ENCODE data around the gene KRTAP5-11.
"Not testable (repeated sequence)": the region's sequence is repeated elsewhere in the genome, so short reads cannot be mapped to it uniquely, and the experiment has no call there.

The KRTAP5-11 gene
- 0 reads per million in 4 donors for total RNA-seq

GRCh38 chr11:71582309-71582895 is at the start of gene KRTAP5-11:
KRTAP5-11 (minus strand) TSS chr11:71582875; CDS start chr11:71582837, 38 bp downstream.
- no peak for DNase-seq

GRCh38 chr11:71631551-71631950 is 48.9 kb upstream of the KRTAP5-11 start:
- DNase-seq, result not testable (repeated sequence)

GRCh38 chr11:71630071-71630470 is 47.4 kb upstream of the KRTAP5-11 start:
- peak in 1 of 5 donors; percentile 4 for DNase-seq

DNA sequence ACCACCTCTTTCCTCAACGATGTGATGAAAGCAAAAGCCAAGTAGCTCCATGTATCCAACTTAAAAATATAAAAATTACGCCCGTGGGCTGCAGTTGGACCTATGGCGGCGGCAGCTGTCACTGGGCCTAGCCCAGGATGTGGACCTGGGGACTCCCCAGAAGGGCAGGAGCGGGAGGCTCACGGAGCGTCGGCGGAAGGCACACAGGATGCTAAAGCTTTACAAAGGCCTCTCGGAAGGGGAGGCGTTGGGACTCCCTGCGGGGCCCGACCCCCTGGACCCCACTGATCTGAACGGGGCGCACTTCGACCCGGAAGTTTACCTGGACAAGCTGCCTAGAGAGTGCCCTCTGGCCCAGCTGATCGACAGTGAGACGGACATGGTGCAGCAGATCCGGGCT is 46.3 kb upstream of the KRTAP5-11 start:
- DNase-seq, result not testable (repeated sequence)

DNA sequence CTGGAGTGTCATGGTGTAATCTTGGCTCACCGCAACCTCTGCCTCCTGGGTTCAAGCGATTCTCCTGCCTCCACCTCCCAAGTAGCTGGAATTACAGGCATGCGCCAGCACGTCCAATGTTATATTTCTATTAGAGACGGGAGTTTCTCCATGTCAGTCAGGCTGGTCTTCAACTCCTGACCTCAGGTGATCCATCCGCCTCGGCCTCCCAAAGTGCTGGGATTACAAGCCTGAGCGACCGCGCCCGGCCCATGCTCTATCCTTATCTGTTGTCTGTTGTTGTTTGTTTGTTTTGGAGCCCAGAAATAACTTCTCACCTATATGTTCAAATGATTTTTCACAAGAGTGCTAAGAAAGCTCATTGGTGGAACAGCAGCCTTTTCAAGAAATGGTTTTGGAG is 40.6 kb upstream of the KRTAP5-11 start:
- DNase-seq, result not testable (repeated sequence)

DNA sequence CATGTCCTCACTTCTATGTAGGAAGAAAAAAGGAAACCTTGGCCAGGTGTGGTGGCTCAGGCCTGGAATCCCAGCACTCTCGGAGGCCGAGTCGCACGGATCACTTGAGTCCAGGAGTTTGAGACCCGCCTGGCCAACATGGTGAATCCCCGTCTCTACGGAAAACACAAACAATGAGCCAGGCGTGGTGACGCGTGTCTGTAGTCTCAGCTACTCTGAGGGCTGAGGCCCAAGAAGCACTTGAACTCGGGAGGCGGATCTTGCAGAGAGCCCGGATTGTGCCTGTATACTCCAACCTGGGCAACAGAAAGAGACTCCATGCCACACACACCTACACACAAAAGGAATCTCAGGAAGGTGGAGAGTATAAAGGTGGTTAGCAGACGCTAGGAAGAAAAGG is 39.9 kb upstream of the KRTAP5-11 start:
- DNase-seq, result not testable (repeated sequence)

GRCh38 chr11:71615003-71615402 is 32.3 kb upstream of the KRTAP5-11 start:
- not testable (repeated sequence) for DNase-seq

- DNase-seq, result not testable (repeated sequence)
Measured at GRCh38 chr11:71614366-71614917, 31.8 kb upstream of the KRTAP5-11 start.

DNA sequence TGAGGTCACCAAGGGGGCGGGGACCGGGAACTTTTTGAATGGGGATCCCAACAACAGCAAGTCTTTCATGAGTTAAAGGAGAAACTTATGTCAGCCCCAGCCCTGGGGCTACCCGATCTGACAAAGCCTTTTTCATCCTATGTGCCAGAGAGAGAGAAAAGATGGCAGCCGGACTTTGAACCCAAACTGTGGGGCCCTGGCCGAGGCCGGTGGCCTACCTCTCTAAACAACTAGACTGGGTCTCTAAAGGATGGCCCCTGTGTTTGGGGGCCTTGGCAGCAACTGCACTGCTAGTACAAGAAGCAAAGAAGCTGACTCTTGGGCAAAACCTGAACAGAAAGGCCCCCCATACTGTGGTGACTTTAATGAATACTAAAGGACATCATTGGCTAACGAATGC is 31.3 kb upstream of the KRTAP5-11 start:
- not testable (repeated sequence) for DNase-seq

DNA sequence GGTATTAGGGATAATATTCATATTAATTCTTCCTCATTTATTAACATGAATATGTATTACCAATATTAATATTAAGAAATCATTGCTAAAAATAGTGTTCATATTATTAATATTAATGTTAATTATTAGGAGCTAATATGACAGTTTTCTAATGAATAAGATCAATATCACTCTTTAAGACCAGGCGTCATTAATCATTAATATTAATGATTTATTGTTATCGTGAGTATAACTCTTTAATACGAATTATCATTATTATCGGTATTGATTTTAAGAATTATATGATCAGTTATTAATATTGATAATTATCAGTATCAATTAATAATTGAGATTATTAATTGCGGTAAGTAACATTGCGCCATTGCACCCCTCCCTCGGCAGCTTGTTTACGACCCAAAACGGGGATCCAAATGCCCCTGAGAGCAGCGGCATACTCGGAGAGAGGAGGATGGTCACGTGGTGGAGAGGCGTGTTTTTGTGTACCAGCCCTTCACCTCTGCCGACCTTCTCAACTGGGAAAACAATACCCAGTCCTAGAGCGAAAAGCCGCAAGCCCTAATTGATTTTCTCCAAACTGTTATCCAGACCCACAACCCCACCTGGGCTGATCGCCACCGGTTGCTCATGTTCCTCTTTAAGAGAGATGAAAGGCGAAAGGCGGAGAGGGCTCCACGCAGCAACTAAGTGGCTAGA is 28.7 kb upstream of the KRTAP5-11 start:
- DNase-seq, result not testable (repeated sequence)

DNA sequence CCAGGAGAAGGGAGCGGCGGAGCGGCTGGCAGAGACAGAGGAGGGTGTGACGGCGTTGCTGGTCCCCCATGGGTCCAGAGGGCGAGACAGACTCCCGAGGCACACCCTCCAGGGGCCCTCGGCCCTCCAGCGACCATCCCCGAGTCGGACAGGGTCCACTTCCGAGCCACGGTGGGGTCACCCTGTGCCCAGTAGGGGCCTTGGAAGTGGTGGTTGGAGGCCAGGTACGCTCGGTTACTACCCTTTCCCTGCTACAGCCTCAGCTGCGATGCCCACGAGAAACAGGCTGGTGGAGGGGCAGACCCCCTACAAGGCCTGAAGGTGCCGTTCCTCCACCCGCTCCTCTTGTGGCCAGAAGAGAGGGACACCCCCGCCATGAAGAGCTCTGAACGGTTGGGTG is 25.6 kb upstream of the KRTAP5-11 start:
- DNase-seq, result not testable (repeated sequence)

DNA sequence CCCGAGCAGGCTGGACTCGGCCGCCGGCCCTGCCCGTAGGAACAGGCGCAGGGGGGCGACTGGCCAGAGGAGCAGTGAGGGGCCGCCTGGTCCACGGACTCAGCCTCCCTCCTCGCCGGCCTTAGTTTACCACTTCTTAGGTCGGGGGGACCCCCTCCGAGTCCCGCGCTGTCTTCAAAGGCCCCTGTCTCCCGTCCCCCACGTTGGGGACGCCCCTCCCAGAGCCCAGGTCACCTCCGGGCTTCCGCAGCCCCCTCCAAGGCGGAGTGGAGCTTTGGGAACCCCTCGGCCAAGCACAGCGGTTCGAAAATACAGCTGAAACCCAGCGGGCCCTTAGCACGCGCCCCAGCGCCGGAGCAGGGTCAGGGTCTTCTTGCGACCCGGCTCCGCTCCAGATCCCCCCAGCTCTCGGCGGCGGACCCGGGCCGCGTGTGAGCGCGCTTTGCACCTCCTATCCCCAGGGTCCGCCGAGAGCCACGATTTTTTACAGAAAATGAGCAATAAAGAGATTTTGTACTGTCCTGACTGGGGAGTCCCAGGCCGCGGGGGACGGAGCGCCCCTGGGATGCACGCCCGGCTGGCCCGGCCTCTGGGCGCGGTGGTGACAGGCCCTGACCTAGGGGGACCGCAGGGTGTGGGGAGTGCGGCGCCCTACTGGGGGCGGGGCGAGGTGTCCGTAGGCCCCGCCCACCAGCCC is 25.0 kb upstream of the KRTAP5-11 start:
- DNase-seq, result not testable (repeated sequence)

DNA sequence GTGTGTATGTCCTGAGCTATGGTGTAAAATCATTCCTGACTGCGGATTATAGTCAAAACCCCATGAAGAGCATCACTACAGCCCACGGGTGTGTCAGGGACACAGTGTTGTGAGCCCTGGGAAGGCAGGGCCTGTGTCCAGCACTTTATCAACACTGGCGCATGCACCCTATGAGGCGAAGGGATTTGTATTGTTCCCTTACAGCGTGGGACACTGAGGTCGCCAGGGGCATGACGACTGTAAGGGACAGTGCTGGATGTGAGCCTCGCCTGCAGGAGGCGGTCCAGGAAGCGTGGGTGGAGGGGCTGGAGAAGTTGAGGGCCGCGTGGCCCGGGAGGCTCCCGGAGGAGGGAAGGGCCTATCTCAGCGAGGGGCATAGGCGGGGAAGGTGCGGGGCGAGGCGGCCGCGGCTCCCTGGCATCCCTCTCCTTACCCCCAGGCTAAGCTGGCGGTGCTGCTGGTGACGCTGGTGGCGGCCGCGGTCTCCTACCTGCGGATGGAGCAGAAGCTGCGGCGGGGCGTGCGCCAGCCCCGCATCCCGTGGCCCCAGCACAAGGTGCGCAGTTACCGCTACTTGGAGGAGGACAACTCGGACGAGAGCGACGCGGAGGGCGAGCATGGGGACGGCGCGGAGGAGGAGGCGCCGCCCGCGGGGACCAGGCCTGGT is 24.3 kb upstream of the KRTAP5-11 start:
- not testable (repeated sequence) for DNase-seq

DNA sequence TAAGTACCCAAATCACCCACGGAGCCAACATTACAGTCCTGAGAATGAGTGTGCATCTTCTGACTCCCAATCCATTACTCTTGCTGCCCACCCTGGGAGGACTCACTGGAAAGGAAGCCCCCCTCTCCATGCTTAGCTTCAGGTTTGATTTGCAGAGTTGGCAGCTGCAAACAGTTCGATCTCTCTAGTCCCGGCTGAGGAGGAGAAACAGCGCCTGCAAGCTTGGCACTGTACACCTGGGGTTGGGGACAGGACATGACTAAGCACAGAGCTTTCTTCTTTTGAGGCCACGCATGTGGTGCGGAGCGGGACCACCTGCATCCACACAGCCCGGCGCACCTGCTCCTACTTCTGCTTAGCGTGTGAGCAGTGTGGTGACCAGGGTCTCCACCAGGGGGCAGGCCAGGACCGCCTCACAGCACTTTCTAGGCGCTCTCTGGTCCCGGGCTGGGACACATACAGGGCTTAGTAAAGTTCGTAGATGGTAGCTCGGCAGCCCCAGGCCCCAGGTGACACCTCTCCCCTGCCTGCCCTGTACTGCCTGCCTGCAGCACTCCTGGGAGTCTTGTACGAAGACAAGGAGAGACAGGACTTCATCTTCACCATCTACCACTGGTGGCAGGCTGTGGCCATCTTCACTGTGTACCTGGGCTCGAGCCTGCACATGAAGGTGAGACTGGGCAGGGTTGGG is 22.3 kb upstream of the KRTAP5-11 start:
- DNase-seq, result not testable (repeated sequence)

GRCh38 chr11:71603221-71603620 is 20.5 kb upstream of the KRTAP5-11 start:
- not testable (repeated sequence) for DNase-seq

DNA sequence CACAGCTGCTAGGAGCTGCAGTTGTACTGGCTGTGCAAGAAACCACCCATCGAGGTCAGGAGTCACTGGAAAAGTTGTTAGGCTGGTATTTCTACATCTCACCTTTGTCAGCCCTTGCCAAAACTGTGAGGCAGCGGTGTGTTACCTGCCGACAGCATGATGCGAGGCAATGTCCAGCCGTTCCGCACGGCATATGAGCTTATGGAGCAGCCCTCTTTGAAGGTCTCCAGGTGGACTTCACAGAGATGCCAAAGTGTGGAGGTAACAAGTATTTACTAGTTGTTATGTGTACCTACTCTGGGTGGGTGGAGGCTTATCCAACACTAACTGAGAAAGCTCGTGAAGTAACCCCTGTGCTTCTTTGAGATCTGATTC is 6.9 kb upstream of the KRTAP5-11 start:
- DNase-seq, result not testable (repeated sequence)

- DNase-seq, result peak in 1 of 5 donors; percentile 16
Measured at GRCh38 chr11:71588822-71589545, 6.3 kb upstream of the KRTAP5-11 start.

DNA sequence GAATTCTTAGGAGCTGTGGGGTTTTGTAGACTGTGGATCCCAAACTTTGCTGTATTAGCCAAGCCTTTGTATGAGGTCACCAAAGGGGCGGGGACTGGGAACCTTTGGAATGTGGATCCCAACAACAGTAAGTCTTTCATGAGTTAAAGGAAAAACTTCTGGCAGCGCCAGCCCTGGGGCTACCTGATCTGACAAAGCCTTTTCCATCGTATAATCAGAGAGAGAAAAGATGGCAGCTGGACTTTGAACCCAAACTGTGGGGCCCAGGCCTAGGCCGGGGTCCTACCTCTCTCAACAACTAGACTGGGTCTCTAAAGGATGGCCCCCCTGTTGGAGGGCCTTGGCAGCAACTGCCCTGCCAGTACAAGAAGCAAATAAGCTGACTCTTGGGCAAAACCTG is 5.6 kb upstream of the KRTAP5-11 start:
- DNase-seq, result not testable (repeated sequence)

- not testable (repeated sequence) for DNase-seq
Measured at GRCh38 chr11:71585673-71586072, 3.0 kb upstream of the KRTAP5-11 start.

GRCh38 chr11:71582969-71583368 is 294 bp upstream of the KRTAP5-11 start:
- not testable (repeated sequence) for DNase-seq

GRCh38 chr11:71581826-71582225 is 849 bp downstream of the KRTAP5-11 start:
- no peak for DNase-seq
